ENCODE measurements around the gene ALLC.
"Not testable (repeated sequence)": the region's sequence is repeated elsewhere in the genome, so short reads cannot be mapped to it uniquely, and the experiment has no call there.

The ALLC gene

DNA sequence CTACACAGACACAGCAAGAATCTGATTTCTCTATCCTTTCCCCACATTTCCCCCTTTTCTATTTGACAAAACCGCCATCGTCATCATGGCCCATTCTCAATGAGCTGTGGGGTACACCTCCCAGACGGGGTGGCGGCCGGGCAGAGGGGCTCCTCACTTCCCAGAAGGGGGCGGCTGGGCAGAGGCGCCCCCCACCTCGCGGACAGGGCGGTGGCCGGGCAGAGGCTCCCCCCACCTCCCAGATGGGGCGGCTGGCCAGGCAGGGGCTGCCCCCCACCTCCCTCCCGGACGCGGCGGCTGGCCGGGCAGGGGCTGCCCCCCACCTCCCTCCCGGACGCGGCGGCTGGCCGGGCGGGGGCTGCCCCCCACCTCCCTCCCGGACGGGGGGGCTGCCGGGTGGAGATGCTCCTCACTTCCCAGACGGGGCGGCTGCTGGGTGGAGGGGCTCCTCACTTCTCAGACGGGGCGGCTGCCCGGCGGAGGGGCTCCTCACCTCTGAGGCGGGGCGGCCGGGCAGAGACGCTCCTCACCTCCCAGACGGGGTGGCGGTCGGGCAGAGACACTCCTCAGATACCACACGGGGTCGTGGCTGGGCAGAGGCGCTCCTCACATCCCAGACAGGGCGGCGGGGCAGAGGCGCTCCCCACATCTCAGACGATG lies 42.3 kb upstream of the ALLC start:
- not testable (repeated sequence) for H3K9me3 ChIP-seq (ENCODE audit: insufficient read depth, low read length); H2AFZ ChIP-seq (ENCODE audit: low read depth, low read length); H3K36me3 ChIP-seq (replicated peaks; ENCODE audit: low read depth, low read length); H3K4me1 ChIP-seq (ENCODE audit: low read length); H3K27ac ChIP-seq (ENCODE audit: low read length); H3K79me2 ChIP-seq (ENCODE audit: low read length); H3K4me3 ChIP-seq (ENCODE audit: low read length); H3K4me2 ChIP-seq (ENCODE audit: low read length); H4K20me1 ChIP-seq (ENCODE audit: insufficient read depth, low read length); H3K27me3 ChIP-seq (ENCODE audit: low read depth, low read length); H3K9ac ChIP-seq (ENCODE audit: low read length)

DNA sequence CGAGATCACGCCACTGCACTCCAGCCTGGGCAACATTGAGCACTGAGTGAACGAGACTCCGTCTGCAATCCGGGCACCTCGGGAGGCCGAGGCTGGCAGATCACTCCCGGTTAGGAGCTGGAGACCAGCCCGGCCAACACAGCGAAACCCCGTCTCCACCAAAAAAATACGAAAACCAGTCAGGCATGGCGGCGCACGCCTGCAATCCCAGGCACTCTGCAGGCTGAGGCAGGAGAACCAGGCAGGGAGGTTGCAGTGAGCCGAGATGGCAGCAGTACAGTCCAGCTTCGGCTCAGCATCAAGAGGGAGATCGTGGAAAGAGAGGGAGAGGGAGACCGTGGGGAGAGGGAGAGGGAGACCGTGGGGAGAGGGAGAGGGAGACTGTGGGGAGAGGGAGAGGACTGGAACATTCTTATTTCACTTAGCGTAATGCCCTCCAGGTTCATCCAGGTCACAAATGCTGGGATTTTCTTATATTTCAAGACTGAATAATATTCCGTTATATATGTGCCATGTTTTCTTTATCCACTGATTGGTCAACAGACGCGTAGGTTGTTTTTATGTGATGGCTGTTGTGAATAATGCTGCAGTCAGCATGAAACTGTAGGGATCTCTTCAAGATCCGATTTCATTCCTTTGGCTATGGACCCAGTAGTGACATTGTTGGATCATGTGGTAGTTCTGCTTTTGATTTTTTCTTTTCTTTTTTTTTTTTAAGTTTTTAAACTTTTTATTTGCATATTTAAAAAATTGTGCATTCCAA lies 41.4 kb upstream of the ALLC start:
- not testable (repeated sequence) for H3K79me2 ChIP-seq (ENCODE audit: low read length); H3K4me2 ChIP-seq (ENCODE audit: low read length); H3K27me3 ChIP-seq (ENCODE audit: low read depth, low read length); H3K36me3 ChIP-seq (replicated peaks; ENCODE audit: low read depth, low read length); H4K20me1 ChIP-seq (ENCODE audit: insufficient read depth, low read length); H3K4me1 ChIP-seq (ENCODE audit: low read length); H3K4me3 ChIP-seq (ENCODE audit: low read length); H3K9me3 ChIP-seq (ENCODE audit: insufficient read depth, low read length); H3K27ac ChIP-seq (ENCODE audit: low read length); H3K9ac ChIP-seq (ENCODE audit: low read length); H2AFZ ChIP-seq (ENCODE audit: low read depth, low read length)

DNA sequence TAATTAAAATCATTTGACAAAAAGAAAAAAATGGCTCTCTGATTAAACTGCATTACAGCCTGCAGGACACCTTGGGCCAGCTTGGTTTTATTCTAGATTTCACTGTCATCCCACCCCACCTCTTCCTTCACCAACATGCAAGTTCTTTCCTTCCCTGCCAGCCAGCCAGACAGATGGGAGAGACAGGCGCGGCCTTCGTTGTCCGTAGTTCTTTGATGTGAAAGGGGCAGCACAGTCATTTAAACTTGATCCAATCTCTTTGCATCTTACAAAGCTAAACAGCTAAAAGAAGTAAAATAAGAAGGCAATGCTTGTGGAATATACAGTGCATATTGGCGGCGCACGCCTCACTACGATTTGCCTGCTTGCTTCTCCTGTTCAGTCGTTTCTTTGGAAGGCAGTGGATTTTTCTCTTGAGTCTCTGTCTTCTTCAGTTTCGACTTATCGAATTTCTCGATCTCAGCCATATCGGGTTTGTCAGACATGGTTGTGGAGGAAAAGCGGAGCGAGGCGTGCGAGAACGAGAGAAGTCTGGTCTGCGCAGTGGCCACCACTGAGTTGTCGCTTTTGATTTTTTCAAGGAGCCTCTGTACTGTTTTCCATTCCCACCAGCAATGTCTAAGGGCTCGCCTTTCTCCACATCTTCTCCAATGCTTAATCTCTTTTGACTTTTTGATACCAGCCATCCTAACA lies 40.7 kb upstream of the ALLC start:
- Histone ChIP-seq H4K20me1 (ENCODE audit: insufficient read depth, low read length) (no peaks in the 10 kb centered on the region), H3K36me3 (replicated peaks; ENCODE audit: low read depth, low read length) (no peaks in the 10 kb centered on the region), H3K4me3 (ENCODE audit: low read length) (no peak overlapping the region), H3K27me3 (ENCODE audit: low read depth, low read length) (no peaks in the 10 kb centered on the region), H3K27ac (ENCODE audit: low read length) (no peak overlapping the region), H3K9ac (ENCODE audit: low read length) (no peak overlapping the region), H3K4me2 (ENCODE audit: low read length) (no peak overlapping the region), H3K9me3 (ENCODE audit: insufficient read depth, low read length) (peaks cover 3% of the 10 kb centered on the region; the same call in 1 of the 2 replicates), H3K4me1 (ENCODE audit: low read length) (no peaks in the 10 kb centered on the region), H2AFZ (ENCODE audit: low read depth, low read length) (no peak overlapping the region), H3K79me2 (ENCODE audit: low read length) (no peaks in the 10 kb centered on the region)
- TF ChIP-seq, protein P1, sequence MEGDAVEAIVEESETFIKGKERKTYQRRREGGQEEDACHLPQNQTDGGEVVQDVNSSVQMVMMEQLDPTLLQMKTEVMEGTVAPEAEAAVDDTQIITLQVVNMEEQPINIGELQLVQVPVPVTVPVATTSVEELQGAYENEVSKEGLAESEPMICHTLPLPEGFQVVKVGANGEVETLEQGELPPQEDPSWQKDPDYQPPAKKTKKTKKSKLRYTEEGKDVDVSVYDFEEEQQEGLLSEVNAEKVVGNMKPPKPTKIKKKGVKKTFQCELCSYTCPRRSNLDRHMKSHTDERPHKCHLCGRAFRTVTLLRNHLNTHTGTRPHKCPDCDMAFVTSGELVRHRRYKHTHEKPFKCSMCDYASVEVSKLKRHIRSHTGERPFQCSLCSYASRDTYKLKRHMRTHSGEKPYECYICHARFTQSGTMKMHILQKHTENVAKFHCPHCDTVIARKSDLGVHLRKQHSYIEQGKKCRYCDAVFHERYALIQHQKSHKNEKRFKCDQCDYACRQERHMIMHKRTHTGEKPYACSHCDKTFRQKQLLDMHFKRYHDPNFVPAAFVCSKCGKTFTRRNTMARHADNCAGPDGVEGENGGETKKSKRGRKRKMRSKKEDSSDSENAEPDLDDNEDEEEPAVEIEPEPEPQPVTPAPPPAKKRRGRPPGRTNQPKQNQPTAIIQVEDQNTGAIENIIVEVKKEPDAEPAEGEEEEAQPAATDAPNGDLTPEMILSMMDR (IDR thresholded peaks at IDR 0.05; ENCODE audit: low read depth, low read length): no peak
- TF ChIP-seq EZH2phosphoT487 (IDR thresholded peaks at IDR 0.05; ENCODE audit: low read depth): no peak

DNA sequence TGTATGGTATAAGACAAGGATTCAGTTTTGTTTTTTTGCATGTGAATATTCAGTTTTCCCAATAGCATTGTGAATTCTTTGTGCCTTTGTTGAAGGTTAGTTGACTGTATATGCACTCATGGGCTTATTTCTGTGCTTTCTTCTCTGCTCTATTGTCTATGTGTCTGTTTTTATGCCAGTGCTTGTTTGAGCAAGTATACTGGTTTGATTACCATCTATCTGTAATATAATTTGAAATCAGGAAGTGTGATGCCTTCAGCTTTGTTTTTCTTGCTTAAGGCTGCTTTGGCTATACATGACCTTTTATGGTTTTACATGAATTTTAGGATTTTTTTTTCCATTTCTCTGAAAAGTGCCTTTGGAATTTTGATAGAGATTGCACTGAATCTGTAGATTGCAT lies 39.6 kb upstream of the ALLC start:
- TF ChIP-seq, protein P1 (IDR thresholded peaks at IDR 0.05; ENCODE audit: low read depth, low read length): no peak
- TF ChIP-seq EZH2phosphoT487 (IDR thresholded peaks at IDR 0.05; ENCODE audit: low read depth): no peak
- Histone ChIP-seq H3K27me3 (ENCODE audit: low read depth, low read length) (no peaks in the 10 kb centered on the region), H3K9ac (ENCODE audit: low read length) (no peak overlapping the region), H3K4me1 (ENCODE audit: low read length) (no peaks in the 10 kb centered on the region), H3K4me2 (ENCODE audit: low read length) (no peak overlapping the region), H4K20me1 (ENCODE audit: insufficient read depth, low read length) (no peaks in the 10 kb centered on the region), H3K9me3 (ENCODE audit: insufficient read depth, low read length) (peaks cover 3% of the 10 kb centered on the region; the same call in 1 of the 2 replicates), H3K27ac (ENCODE audit: low read length) (no peak overlapping the region), H3K4me3 (ENCODE audit: low read length) (no peak overlapping the region), H3K36me3 (replicated peaks; ENCODE audit: low read depth, low read length) (no peaks in the 10 kb centered on the region), H2AFZ (ENCODE audit: low read depth, low read length) (no peak overlapping the region), H3K79me2 (ENCODE audit: low read length) (no peaks in the 10 kb centered on the region)

DNA sequence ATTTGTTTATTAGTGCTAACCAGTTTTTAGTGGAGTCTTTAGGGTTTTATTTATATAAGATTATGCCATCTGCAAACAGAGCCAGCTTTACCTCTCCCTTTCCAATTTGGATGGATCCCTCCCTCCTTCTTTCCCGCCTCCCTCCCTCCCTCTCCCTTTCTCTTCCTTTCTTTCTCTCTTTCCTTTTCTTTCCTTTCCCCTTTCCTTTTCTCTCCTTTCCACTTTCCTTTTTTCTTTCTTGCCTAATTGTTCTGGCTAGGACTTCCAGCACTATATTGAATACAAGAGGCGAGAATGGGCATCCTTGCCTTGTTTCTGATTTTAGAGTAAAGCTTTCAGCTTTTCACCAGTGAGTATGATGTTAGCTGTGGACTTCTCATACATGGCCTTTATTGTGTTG lies 39.0 kb upstream of the ALLC start:
- Histone ChIP-seq H3K9me3 (ENCODE audit: insufficient read depth, low read length) (peaks cover 3% of the 10 kb centered on the region; the same call in 1 of the 2 replicates), H3K4me3 (ENCODE audit: low read length) (no peak overlapping the region), H3K9ac (ENCODE audit: low read length) (no peak overlapping the region), H3K4me2 (ENCODE audit: low read length) (no peak overlapping the region), H4K20me1 (ENCODE audit: insufficient read depth, low read length) (no peaks in the 10 kb centered on the region), H3K4me1 (ENCODE audit: low read length) (no peaks in the 10 kb centered on the region), H3K79me2 (ENCODE audit: low read length) (no peaks in the 10 kb centered on the region), H2AFZ (ENCODE audit: low read depth, low read length) (no peak overlapping the region), H3K36me3 (replicated peaks; ENCODE audit: low read depth, low read length) (no peaks in the 10 kb centered on the region), H3K27me3 (ENCODE audit: low read depth, low read length) (no peaks in the 10 kb centered on the region), H3K27ac (ENCODE audit: low read length) (no peak overlapping the region)
- no peak for TF ChIP-seq EZH2phosphoT487 (IDR thresholded peaks at IDR 0.05; ENCODE audit: low read depth)
- TF ChIP-seq, protein P1 (IDR thresholded peaks at IDR 0.05; ENCODE audit: low read depth, low read length): no peak

DNA sequence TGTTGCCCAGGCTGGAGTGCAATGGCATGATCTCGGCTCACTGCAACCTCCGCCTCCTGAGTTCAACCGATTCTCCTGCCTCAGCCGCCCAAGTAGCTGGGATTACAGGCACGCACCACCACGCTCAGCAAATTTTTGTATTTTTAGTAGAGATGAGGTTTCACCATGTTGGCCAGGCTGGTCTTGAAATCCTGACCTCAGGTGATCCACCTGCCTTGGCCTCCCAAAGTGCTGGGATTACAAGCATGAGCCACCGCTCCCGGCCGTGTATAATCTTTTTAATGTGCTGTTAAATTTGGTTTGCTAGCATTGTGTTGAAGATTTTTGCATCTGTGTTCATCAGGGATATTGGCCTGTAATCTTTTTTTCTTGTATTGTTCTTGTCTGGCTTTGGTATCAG lies 38.3 kb upstream of the ALLC start:
- not testable (repeated sequence) for H3K9me3 ChIP-seq (ENCODE audit: insufficient read depth, low read length); H3K27ac ChIP-seq (ENCODE audit: low read length); H3K9ac ChIP-seq (ENCODE audit: low read length); H3K4me2 ChIP-seq (ENCODE audit: low read length); H3K27me3 ChIP-seq (ENCODE audit: low read depth, low read length); H4K20me1 ChIP-seq (ENCODE audit: insufficient read depth, low read length); H3K79me2 ChIP-seq (ENCODE audit: low read length); H3K4me3 ChIP-seq (ENCODE audit: low read length); H2AFZ ChIP-seq (ENCODE audit: low read depth, low read length); H3K36me3 ChIP-seq (replicated peaks; ENCODE audit: low read depth, low read length); H3K4me1 ChIP-seq (ENCODE audit: low read length)
